PC-9 (cell line): ENCODE data around the gene LAMA2. TPM values are rescaled to one million over a fixed set of nuclear protein-coding genes. Genes with fewer than 3 reads are reported as not detected.

Experiments
- BruUV-seq: library from RNA; stranded (reverse); fragments of 400-500 nt; replicated peaks from 2 replicates; lab custom pipeline; 2021; lab: Mats Ljungman, UMichigan
- CTCF ChIA-PET: fragments of 300-600 bp; sonication (Branson Sonifier 250); formaldehyde crosslinking; loops from one replicate; lab custom pipeline; 2022; ENCODE audit warnings: antibody characterized with exemption; lab: Charles Lee
- POLR2A ChIA-PET: fragments of 300-600 bp; sonication (Branson Sonifier 250); formaldehyde crosslinking; loops from one replicate; lab custom pipeline; 2022; ENCODE audit warnings: antibody characterized with exemption; ENCODE audit not compliant: unreplicated experiment; lab: Charles Lee
- DNase-seq, 2 experiments: peaks; one replicate each; pipeline versions ENCODE4 v3.0.0 to v3.0.0-alpha.2; 2015 to 2022; ENCODE audit warnings: mixed read lengths in 1 of 2
- H2AFZ ChIP-seq: fragments of 200-600 bp; sonication (generic); 2 replicates; pipeline ENCODE4 v1.8.1; 2017; ENCODE audit warnings: antibody characterized with exemption
- H3F3A ChIP-seq: fragments of 200-600 bp; sonication (generic); 2 replicates; pipeline ENCODE4 v1.8.1; 2017; ENCODE audit warnings: antibody characterized with exemption, mild to moderate bottlenecking, low read depth; ENCODE audit not compliant: insufficient read depth
- H3K27ac ChIP-seq: fragments of 200-600 bp; sonication (generic); 2 replicates; pipeline ENCODE4 v1.6.1; 2016; ENCODE audit warnings: mixed run types
- H3K27me3 ChIP-seq: fragments of 200-600 bp; sonication (generic); 2 replicates; pipeline ENCODE4 v1.6.1; 2016; ENCODE audit warnings: low read depth, mixed run types; ENCODE audit not compliant: insufficient read depth
- H3K36me3 ChIP-seq: fragments of 200-600 bp; sonication (generic); 2 replicates; pipeline ENCODE4 v1.6.1; 2016; ENCODE audit warnings: low read depth, mixed run types
- H3K4me1 ChIP-seq: fragments of 200-600 bp; sonication (generic); replicated peaks from 2 replicates; pipeline ENCODE4 v1.6.1; 2016; ENCODE audit warnings: mixed run types; ENCODE audit not compliant: insufficient read depth
- H3K4me2 ChIP-seq: fragments of 200-600 bp; sonication (generic); 2 replicates; pipeline ENCODE4 v1.6.1; 2017; ENCODE audit warnings: mixed run types
- H3K4me3 ChIP-seq: fragments of 200-600 bp; sonication (generic); 2 replicates; pipeline ENCODE4 v1.6.1; 2016; ENCODE audit warnings: mixed run types
- H3K79me2 ChIP-seq: fragments of 200-600 bp; sonication (generic); 2 replicates; pipeline ENCODE4 v1.6.1; 2017; ENCODE audit warnings: low read depth, mixed run types
- H3K9me2 ChIP-seq: fragments of 200-600 bp; sonication (generic); 2 replicates; pipeline ENCODE4 v1.8.1; 2017; ENCODE audit warnings: mild to moderate bottlenecking; ENCODE audit not compliant: insufficient read depth
- H3K9me3 ChIP-seq: fragments of 200-600 bp; sonication (generic); 2 replicates; pipeline ENCODE4 v1.8.1; 2016; ENCODE audit warnings: low read depth; ENCODE audit not compliant: insufficient read depth
- H4K20me1 ChIP-seq: fragments of 200-600 bp; sonication (generic); 2 replicates; pipeline ENCODE4 v1.8.1; 2017; ENCODE audit not compliant: insufficient read depth
- CTCF ChIP-seq: fragments of 200-600 bp; sonication (generic); conservative IDR thresholded peaks from 2 replicates; pipeline ENCODE4 v1.6.1; 2017; ENCODE audit warnings: mixed run types, antibody characterized with exemption, mild to moderate bottlenecking, moderate library complexity
- EZH2 ChIP-seq: fragments of 200-600 bp; sonication (generic); IDR thresholded peaks from 2 replicates; pipeline ENCODE4 v1.8.0; 2017; ENCODE audit warnings: antibody characterized with exemption, low read depth
- intact Hi-C: fragments of 100-400 bp; cut with micrococcal nuclease; formaldehyde crosslinking; loops from one replicate; pipeline ENCODE4 v1.10.0; 2022; ENCODE audit not compliant: unreplicated experiment
- total RNA-seq: library from RNA; stranded (reverse); gene quantifications from 2 replicates; pipeline ENCODE4 v1.2.3, GENCODE V29; 2021

LAMA2 gene
- total RNA-seq, 1 experiment from 2014 or later, result 2.8 TPM

DNA sequence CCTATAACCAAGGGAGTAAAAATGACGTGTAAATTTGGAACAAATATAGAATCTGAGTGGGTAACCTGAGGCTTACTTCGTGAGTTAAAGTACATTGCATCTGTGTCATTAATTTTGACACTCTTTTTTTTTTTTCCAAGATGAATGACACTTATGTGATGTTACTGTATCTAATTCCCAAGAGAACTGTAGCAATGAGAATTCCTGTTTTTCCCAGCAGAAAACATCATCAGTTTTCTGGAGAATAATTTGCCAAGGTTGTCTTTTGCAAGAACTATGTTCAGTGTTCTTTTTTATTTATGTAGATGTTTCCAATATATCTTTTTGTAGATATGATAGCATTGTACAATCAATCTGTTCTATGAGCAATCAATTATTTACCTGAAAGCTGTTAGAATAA is 543.4 kb downstream of the LAMA2 start:
- Histone ChIP-seq H3F3A (no peaks in the 10 kb centered on the region), H3K9me3 (no peaks in the 10 kb centered on the region), H3K4me3 (no peak overlapping the region), H3K27me3 (no peaks in the 10 kb centered on the region), H4K20me1 (no peaks in the 10 kb centered on the region), H3K9me2 (no peaks in the 10 kb centered on the region), H3K27ac (no peak overlapping the region), H3K4me1 (no peaks in the 10 kb centered on the region), H3K79me2 (no peaks in the 10 kb centered on the region), H3K4me2 (no peak overlapping the region), H2AFZ (no peak overlapping the region), H3K36me3 (no peaks in the 10 kb centered on the region)
- BruUV-seq, result no TSS peak
- intact Hi-C loops, result no loop called here
- no peak for TF ChIP-seq CTCF
- TF ChIP-seq EZH2, result no peak
- DNase-seq, result no peak
- CTCF ChIA-PET, result interaction anchor here (0.7 kb wide), 1 partner anchor 538 kb away, joined by 3 read pairs; no protein-coding TSS in a partner anchor
- POLR2A ChIA-PET, result no interaction called here

DNA sequence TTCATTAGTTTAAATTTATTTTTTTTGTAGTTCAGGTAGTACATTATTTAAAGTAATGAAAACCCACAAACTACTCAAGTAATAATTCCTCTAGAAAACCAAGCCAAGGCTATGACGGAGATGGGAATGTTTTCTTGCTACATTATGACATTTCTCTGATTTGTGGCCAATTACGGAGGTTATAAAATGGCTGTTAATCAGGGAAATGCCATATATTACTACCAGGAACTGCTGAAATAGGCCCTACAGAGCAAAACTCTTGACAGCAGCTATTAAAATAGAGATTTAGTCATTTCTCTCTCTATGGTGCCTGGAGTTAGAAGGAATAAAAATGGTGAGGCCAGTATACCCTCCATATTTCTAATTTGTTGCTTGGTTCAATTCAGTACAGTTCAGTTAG is 547.0 kb downstream of the LAMA2 start:
- ChIA-PET CTCF (no interaction called here), POLR2A (no interaction called here)
- no peak for DNase-seq
- Histone ChIP-seq H3K36me3 (no peaks in the 10 kb centered on the region), H3K9me3 (no peaks in the 10 kb centered on the region), H3K27ac (no peak overlapping the region), H2AFZ (no peak overlapping the region), H3K9me2 (no peaks in the 10 kb centered on the region), H3K4me3 (no peak overlapping the region), H3K79me2 (no peaks in the 10 kb centered on the region), H3K4me2 (no peak overlapping the region), H3K4me1 (no peaks in the 10 kb centered on the region), H3F3A (no peaks in the 10 kb centered on the region), H3K27me3 (no peaks in the 10 kb centered on the region), H4K20me1 (no peaks in the 10 kb centered on the region)
- no TSS peak for BruUV-seq
- intact Hi-C loops, result no loop called here
- TF ChIP-seq CTCF (no peak), EZH2 (no peak)

GRCh38 chr6:129432738-129433137 is 549.8 kb downstream of the LAMA2 start:
- H3K4me1 ChIP-seq, result no peaks in the 10 kb centered on the region
- H3K4me2 ChIP-seq, result no peak overlapping the region
- H3K36me3 ChIP-seq, result no peaks in the 10 kb centered on the region
- ChIA-PET CTCF (no interaction called here), POLR2A (no interaction called here)
- no peaks in the 10 kb centered on the region for H3F3A ChIP-seq
- no peak for DNase-seq
- no TSS peak for BruUV-seq
- no peaks in the 10 kb centered on the region for H3K79me2 ChIP-seq
- H3K9me3 ChIP-seq, result no peaks in the 10 kb centered on the region
- TF ChIP-seq CTCF (peak; percentile 39; the same call in 1 of the 2 replicates), EZH2 (no peak)
- no peak overlapping the region for H3K4me3 ChIP-seq
- H4K20me1 ChIP-seq, result no peaks in the 10 kb centered on the region
- H3K9me2 ChIP-seq, result no peaks in the 10 kb centered on the region; the same call in 1 of the 2 replicates
- no peak overlapping the region for H2AFZ ChIP-seq
- H3K27me3 ChIP-seq, result no peaks in the 10 kb centered on the region
- no peak overlapping the region for H3K27ac ChIP-seq
- intact Hi-C loops, result no loop called here
